Measurements from ENCODE around the gene PRSS35.
"Not testable (repeated sequence)": the region's sequence is repeated elsewhere in the genome, so short reads cannot be mapped to it uniquely, and the experiment has no call there.

Gene PRSS35, protein sequence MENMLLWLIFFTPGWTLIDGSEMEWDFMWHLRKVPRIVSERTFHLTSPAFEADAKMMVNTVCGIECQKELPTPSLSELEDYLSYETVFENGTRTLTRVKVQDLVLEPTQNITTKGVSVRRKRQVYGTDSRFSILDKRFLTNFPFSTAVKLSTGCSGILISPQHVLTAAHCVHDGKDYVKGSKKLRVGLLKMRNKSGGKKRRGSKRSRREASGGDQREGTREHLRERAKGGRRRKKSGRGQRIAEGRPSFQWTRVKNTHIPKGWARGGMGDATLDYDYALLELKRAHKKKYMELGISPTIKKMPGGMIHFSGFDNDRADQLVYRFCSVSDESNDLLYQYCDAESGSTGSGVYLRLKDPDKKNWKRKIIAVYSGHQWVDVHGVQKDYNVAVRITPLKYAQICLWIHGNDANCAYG

DNA sequence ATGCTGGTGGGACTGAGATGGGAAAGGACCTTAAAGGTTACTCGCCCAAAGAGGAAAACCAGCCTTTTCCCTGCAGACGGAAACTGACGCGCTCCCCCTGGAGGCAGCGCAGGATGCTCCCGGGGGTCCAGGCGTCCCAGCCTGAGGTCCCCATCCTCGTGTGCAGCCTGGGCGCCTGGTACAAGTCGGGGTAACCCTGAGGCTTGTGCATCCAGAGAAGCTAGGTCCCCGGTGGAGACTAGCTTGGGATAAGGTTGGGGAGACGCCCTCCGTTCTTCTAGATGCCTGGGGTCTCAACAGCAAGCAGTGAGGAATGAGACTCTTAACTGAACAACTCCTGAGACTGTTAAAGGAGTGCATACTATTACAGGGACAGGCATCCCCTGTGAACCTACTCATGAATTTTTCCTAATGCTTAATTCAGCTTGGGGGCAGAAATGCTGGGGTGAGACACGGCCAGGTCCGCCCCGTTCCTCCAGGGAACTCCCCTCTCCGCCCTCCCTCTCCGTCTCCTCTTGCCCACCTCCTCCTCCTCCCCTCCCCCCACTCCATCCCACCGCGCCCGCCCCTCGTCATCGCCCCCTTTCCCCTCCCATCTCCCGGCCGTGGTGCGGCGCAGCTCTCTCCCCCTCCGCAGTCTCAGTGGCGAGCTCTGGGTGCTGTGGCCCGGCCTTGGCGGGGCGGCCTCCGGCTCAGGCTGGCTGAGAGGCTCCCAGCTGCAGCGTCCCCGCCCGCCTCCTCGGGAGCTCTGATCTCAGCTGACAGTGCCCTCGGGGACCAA is at the start of gene PRSS35:
Gene PRSS35, plus strand, starts transcription at position 634 of the 781 bp plus-strand sequence. CDS start 10,908 bp downstream, outside the sequence.
- DNase-seq = no peak

DNA sequence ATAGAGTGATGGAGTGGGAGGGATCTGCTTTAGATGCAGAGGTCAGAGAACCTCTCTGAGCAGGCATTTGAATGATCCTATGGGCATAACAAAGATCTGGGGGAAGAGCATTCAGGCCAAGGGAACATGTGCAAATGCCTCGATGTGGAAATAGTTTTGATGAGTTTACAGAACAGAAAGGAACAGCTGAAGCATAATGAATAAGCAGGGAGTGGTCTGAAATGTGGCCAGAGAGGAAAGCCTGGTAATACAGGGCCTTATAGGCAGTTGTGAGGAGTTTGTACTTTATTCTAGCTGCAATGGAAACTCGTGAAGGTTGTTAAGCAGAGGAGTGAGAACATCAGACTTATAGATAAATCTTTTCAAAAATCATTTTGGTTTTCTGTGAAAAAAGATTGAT is 48.4 kb upstream of the PRSS35 start:
- peak; percentile 1 for DNase-seq

DNA sequence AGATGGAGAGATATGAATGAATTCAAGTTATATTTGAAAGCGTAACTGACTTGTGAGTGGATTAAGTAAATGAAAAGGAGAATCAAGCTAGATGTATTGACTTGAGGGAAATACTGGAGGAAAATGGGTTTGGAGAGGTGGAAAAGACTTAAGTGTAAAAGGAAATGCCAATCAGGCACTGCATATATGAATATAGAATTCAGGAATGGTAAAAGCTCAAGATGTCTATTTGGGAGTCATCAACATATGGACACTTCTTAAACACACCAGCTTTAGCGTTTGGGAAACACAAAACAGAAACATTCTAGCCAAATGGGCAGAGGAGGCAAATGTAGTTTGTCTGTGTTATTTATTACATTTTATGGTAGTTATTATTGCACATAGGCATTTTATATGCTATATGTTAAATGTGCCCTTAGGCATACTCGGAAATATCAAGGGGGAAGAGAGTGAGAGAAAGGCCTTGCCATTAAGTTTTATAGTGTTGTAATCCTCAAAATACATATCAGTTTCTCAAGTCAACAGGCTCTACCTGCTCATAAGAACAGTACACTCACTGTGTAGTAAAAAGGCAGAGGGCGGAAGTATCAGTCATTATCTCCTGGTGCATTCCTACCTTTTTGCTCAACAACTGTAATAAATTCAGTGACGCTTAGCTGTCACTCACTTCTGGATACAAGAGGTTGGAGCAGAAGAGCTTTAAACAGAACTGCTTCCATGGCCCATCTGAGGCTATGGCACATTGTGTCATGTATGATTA is 47.8 kb upstream of the PRSS35 start:
- DNase-seq = no peak

DNA sequence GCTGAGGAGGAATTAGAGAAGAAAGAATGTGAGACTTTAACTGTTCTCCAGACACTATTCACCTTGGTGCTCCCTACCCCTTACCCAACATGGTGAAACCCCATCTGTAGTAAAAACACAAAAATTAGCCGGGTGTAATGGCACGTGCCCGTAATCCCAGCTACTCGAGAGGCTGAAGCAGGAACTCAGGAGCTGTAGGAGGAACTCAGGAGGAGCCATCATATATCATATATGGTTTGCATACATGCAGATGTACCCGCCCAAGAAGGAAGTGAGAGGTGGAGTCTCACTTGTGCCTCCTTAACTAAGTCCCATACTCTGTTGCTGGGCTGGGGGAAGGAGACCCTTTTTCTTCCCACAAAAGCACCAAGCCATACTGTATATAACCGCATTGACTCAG is 46.0 kb upstream of the PRSS35 start:
- DNase-seq = no peak

DNA sequence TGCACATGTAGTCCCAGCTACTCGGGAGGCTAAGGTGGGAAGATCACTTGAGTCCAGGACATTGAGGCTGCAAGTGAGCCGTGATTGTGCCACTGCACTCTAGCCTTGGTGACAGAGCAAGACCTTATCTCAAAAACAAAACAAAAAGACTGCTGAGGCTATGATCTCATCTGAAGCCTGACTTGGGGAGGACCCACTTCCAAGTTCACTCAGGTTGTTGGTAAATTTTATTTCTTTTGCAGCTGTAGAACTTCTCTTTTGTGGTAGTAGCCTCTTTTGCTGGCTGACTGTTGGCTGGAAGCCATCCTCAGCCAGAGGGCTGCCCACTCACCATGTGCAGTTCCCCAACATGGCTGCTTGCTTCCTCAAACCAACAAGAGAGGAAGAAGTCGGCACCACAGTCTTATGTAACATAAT is 44.7 kb upstream of the PRSS35 start:
- no peak for DNase-seq

DNA sequence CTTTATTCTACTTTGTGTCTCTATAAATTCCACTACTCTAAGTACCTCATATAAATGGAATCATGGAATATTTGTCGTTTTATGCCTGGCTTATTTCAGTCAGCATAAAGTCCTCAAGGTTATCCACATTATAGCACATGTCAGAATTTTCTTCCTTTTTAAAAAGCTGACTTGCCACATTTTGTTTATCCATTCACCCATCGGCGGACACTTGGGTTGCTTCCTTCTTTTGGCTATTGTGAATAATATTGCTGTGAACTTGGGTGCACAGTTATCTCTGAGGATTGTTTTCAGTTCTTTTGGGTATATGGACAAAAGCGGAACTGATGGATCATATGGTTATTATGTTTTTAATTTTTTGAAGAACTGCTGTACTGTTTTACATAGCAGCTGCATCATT is 42.3 kb upstream of the PRSS35 start:
- no peak for DNase-seq

DNA sequence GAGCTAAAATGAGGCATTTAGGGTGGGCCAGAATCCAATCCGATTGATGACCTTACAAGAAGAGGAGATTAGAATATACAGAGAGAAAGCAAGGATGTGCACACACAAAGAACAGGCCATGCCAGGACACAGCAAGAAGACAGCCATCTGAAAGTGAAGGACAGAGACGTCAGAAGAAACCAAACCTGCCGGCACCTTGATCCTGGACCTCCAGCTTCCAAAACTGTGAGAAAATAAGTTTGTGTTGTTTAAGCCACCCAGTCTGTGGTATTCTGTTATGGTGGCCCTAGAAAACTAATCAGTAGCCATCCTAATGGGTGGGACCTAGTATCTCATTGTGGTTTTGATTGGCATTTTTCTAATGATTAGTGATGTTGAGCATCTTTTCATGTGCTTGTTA is 41.7 kb upstream of the PRSS35 start:
- DNase-seq = no peak

DNA sequence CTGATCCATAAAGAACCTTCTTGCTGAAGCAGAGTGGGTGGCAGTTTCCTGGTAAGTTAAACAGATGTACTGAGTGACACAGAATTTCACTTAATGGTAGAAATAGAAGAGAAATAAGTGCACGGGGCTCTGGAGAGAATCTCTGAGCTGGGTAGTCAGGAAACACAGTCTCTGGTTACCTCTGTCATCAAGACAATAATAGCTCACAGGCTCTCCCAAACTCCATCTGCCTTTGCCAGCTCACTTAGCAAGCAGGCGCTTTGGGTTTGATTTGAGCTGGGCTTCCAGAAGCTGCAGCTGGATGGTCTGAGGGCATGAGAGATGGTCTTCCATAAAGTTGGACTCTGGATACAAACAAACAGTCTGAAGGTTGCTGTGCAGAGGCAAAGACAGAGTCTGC is 39.6 kb upstream of the PRSS35 start:
- no peak for DNase-seq

DNA sequence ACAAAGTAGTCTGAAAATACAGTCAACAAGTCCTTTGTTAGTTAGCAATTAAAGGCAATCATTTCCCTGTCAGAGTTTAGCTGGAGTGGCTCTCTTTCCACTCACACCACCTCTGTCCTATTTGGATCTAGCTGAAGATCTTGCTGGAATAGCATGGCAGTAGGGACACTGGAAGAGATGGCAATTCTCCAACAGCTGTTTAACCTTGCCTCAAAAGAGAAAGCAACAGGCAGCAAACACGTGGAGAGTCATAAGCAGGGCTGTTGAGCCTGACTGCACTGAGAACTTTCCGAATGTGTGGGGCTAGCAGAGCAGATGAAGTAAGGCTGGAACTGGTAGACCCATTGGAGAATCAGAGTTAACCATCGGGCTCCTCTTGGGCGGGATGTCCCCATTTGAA is 38.0 kb upstream of the PRSS35 start:
- no peak for DNase-seq

DNA sequence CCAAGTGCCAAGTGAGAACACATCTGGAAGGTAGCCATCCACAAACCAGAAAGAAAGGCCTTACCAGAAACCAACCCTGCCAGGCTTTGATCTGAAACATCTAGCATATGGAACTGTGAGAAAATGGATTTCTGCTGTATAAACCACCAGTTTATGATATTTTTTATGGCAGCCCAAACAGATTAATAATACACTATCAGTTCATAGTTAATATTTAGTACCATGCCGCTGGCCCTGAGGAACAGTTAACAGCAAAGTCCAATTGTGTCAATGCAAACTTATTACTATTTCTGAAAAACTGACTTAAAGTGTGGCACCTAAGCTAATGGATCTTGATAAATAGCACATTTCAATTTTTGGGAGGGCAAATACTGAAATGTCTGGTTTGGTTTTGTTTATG is 35.4 kb upstream of the PRSS35 start:
- DNase-seq = no peak

DNA sequence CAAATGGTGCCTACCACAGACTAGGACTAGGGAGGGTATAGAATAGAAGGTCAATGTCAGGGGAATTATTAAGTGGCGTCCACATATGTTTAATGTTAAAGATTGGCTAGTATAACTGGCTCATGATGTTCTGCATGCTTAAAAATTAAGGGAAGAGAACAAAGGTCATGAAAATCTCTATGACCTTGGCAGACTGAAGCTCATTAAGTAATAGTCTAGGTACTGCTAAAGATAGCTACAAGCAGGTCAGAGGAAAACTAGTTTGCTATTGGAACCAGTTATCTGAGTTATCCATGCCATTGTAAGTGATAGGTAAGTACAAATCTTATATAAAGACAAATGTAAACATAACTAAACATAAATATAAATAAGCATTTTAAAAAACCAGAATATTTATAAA is 32.9 kb upstream of the PRSS35 start:
- no peak for DNase-seq

DNA sequence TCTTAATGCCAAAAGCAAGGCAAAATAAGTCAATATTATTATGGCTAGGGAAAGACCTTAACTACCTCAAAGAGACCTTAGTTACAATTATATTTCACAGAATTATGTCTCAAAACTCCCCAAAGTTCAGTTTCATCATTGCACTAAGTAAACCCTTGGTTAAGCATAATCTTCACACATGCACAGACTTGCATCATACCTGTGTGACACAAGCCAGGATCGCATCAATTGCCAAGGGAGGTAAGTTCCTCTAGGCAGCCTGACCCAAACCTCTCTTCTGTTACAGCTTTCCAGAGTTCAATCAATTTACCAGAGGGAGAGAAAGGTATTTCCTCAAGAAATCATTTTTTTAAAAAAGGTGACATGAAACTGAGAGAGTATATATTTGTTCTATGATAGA is 31.9 kb upstream of the PRSS35 start:
- DNase-seq = no peak

DNA sequence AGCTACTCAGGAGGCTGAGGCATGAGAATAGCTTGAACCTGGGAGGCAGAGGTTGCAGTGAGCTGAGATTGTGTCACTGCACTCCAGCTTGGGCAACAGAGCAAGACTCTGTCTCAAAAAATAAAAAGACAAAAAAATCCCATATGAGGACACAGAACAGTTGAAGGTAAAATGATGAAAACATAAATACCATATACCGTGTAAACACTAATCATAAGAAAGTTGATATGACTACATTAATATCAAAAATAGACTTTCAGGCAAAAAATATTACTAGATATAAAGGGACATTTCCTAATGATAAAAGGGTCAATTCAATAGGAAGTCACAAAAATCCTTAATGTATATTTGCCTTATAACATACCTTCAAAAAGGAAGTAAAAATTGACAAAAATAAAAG is 30.4 kb upstream of the PRSS35 start:
- not testable (repeated sequence) for DNase-seq

DNA sequence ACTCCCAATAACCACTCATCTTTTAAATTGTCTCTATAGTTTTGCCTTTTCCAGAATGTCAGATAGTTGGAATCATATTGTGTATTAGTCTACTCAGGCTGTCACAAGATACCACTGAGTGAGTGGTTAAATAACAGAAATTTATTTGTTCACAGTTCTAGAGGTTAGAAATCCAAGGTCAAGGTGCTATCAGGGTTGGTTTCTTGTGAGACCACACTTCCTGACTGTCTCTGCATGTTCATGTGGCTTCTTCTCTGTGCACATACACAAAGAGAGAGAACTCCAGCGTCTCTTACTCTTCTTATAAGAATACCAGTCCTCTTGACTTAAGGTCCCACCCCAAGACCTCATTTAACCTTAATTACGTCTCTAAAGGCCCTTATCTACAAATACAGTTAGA is 23.9 kb upstream of the PRSS35 start:
- no peak for DNase-seq

DNA sequence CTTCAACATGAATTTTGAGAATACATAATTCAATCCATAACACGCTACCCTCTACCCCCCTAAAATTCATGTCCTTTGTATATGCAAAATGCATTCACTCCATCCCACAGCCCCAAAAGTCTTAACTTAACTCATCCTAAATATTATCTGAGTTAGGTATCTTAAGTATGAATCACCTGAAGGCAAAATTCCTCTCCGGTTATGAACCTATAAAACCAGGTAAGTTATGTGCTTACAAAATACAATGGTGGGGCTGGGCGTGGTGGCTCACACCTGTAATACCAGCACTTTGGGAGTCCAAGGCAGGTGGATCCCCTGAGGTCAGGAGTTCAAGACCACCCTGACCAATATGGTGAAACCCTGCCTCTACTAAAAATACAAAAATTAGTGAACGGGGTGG is 23.5 kb upstream of the PRSS35 start:
- no peak for DNase-seq

DNA sequence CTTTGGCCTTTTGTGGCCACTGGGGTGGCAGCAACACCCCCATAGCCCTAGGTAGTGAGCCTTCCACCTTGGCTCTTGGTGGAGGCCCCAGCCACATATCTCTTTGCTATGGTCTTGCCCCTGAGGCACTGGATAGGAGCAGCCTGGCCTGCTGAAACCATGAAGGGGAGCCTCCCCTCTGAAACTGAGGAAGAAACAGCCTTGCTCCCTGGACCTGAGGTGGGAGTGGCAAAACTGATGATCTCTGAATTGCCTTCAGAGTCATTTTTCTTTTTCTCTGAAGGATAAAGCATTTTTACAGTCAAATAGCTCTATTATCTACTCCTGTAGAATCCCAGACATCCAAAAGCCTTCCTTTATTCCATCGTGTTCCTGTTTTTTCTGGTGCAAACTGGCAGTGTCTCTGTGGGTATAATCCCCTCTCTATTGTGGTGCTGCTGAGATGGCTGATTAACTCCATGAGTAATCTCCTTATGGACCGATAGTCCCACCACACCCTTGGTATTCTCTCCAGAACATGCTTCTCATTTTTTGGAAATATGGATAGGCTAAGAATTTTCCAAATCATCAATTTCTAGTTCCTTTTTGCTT is 22.0 kb upstream of the PRSS35 start:
- DNase-seq = no peak

DNA sequence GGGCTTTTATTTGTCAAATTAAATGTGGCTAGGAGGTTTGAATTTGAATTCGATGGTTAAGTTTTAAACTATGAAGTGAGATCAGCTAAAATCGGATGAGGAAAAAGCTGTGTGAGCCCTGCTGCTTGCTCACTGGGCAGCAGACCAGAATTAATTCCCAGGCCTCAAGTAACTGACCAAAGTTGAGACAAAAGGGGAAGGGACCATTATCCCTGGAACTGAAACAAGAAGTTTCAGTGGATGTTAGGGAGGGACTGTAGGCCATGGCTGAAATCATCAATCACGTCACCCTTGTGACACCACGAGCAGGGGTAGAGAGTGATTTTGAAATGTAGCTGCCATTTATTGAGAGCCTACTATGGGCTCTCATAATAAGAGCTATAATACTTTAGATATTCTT is 7.0 kb upstream of the PRSS35 start:
- DNase-seq = no peak

DNA sequence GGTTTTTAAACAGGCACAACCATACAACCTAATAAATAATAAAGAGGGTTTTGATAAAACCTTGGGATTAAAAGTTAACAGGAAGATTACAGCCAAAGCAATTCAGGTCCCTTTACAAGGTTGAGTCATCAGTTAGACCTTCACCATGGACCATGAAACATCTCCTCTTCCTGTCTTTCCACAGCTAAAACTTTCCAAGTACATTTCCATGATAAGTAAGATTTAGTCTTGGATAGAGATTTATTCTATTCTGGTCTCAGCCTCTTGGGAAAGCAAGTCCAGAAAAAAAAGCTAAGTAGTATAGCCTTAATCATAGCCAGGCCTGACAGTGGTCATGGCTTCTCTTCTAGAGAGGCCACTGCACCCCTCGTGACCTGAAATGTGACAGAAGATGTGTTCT is 2.9 kb upstream of the PRSS35 start:
- no peak for DNase-seq

DNA sequence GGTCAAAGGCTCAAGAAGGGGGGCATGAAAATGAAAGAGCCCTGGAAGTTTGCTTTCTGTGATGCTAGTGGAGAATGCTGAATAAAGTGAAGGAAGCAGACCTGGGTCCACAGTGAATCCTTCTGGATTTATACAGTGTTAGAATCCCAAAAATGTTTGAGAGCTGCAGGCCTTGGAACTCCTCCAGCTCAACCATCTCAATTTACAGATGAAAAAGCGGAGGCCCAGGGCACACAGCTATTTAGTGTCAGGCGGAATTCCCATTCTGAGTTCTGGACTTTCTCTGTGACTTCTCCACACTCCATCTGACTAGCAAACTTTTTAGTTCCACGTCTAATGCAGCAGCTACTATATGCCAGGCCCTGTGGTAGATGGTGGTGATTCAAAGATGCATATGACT is 1.5 kb upstream of the PRSS35 start:
- no peak for DNase-seq

DNA sequence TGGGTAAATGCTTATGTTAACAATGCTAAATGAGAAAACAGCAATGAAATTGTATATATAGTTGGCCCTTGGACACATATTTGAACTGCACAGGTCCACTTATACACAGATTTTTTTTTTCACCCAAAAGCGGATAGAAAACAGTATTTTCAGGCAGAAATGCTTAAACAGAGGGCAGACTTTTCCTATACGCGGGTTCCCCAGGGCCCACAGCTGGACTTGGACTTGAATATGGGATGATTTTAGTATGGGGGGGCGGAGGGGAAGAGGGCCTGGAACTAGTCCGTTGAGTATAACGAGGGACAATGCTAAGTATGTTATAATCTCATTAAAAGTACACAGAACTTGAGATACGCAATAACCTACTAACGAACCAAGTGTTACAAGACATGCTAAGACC is 1.1 kb upstream of the PRSS35 start:
- DNase-seq = no peak

DNA sequence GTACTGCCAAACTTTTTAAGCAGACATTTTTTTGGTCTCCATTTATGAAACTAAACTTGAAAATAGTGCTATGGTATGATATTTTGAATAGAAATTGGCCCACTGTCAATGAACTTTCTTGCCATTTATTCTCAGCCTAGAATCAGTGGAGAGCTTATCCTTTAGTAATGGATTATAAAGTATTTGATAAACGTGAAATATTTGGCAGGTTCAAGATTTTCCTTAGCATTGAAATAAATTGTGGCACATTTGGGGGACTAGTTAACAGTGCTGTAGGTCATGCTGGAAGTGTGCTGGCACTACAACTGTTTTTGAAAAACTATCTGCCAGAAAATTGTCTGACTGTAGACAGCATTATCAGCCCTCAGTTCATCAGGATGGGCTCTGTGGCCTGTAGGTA is 2.1 kb downstream of the PRSS35 start:
- DNase-seq = no peak

DNA sequence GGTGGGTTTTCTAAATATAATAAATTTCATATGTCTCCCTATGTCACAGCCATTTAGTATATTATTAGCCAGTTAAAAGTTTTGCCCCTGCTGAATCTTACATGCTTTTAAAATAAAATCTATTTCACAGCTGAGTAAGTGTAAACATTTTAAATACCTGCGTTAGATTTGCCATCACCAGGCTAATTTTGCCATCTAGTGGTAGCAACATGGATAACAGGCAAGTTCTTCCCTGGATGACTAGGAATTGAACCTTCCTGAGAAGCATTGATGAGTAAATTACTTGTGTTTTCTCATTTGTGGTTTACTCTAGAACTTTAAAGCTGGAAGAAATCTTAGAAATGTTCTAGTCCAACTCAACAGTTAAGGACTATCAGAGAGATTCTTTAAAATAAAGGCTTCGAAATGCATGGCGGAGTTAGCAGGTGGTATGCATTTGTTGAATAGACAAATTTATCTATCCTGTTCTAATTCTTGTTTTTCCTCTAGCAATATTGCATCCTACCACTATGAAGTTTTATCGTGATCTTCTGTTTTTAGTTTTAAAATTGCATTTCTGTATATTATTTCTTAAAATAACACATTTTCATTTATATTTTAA is 2.6 kb downstream of the PRSS35 start:
- peak; percentile 10 for DNase-seq

DNA sequence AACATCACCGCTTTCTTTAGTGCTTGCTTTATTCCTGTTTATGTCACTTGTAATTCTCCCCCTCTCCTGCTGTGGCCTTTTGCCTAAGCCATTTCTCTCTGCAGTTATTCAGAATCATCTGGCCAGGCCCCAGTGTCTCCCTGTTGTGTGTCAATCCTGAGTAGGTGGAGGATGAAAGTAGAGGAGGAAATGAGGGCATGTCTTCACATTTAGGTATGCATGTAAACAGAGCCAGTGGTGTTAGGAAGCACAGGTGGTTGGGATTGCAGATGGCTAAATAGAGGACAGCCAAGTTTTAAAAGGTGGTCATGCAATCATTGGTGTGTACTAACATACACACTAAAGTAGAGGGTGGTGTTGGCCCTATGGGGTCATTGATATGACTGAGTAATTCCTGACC is 5.2 kb downstream of the PRSS35 start:
- no peak for DNase-seq

Measured in NCI-H446 treated with DMSO at 0.1 percent for 48 hours (cell line).